Measurements from ENCODE around the gene SPATA24.

The SPATA24 gene

DNA sequence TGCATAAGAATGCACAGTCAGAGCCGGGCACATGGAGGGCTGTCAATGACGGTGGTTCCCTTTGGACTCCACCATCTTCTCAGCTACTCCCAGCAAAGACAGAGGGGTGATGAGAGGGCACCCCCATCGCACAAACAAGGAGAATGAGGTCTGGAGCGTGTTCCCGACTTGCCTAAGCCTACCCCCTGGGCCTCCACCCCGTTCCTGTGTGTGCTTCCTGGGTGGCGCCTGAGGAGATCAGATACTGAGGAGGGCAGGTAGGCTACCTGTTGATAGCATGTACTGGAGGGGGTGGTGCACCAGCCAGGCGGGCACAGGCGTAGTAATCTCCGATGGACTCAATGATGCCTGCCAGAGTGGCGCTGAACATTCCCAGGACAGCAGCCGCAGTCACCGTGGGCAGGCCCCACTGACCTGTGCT lies 24.9 kb downstream of the SPATA24 start:
- 97% methylated on average over 10 to 13 of the region's 13 CpGs for WGBS, 2 experiments (ENCODE audit: insufficient coverage in 2 of 2)
- Histone ChIP-seq H3K4me1 (ENCODE audit: control insufficient read depth, insufficient read depth, low read length, poor library complexity, severe bottlenecking) (peaks cover 4% of the 10 kb centered on the region), H3K36me3 (ENCODE audit: control insufficient read depth, insufficient read depth, low read length) (peaks cover 17% of the 10 kb centered on the region), H3K4me3 (ENCODE audit: extremely low read depth, insufficient read depth, low read length, poor library complexity, severe bottlenecking) (no peak overlapping the region), H3K9me3 (ENCODE audit: control insufficient read depth, low read length) (no peaks in the 10 kb centered on the region), H3K27ac (ENCODE audit: low read depth, low read length, severe bottlenecking) (no peak overlapping the region)

DNA sequence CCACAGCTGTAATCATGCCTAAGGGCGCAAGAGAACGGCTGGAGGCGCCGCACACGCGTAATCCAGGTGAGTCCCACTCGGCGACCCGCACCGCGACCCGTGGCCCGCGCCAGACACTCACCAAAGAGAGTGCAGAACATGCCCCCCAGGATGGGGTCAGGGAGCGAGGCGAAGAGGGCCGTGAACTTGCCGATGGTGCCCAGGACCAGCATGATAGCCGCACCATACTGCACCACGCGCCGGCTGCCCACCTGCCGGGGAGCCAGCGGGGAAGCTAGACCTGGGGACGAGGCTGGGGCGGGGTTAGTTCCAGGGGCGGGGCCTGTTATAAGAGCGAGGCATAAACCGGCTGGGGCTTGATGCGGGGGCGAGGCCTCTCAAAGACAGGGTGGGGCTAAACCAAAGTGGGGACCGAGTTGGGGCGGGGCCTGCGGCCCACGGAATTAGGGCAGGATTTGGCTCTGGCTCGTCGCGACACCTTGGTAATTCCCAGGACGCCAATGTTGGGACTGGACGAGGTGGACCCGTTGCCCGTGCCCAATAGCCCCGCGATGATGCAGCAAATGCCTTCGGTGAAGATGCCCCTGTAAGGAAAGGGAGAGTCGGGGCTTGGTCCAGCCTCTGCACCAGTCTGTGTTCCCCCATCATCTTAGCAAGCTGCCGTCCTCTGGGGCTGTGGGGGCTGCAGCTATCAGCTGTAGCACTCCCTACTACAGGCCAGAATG lies 25.6 kb downstream of the SPATA24 start:
- H3K27ac ChIP-seq (ENCODE audit: low read depth, low read length, severe bottlenecking): no peak overlapping the region
- no peak overlapping the region for H3K4me3 ChIP-seq (ENCODE audit: extremely low read depth, insufficient read depth, low read length, poor library complexity, severe bottlenecking)
- 93 to 94% methylated on average over 34 to 47 of the region's 47 CpGs for WGBS, 2 experiments (ENCODE audit: insufficient coverage in 2 of 2)
- peaks cover 4% of the 10 kb centered on the region for H3K4me1 ChIP-seq (ENCODE audit: control insufficient read depth, insufficient read depth, low read length, poor library complexity, severe bottlenecking)
- H3K36me3 ChIP-seq (ENCODE audit: control insufficient read depth, insufficient read depth, low read length): peaks cover 23% of the 10 kb centered on the region
- no peaks in the 10 kb centered on the region for H3K9me3 ChIP-seq (ENCODE audit: control insufficient read depth, low read length)

DNA sequence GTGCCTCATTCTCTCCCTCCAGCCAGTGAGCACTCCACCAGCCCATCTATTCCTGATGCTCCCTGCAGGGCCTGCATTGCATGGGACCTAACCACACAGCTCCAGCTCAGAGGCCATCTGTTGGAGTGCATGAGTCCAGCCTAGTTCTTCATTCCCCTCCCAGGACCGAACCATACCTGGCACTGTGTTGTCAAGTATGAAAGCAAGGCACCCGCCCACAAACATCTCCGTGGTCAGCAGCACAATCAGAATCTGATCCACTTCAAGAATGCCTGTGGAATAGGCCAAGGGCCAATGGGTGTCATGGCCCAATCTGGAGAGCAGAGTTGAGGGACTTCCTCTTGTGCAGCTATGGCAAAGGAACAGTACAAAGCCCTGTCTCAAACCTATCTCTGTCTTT lies 26.7 kb downstream of the SPATA24 start:
- H3K27ac ChIP-seq (ENCODE audit: low read depth, low read length, severe bottlenecking): no peak overlapping the region
- 97 to 100% methylated on average over 3 of the region's 3 CpGs for WGBS, 2 experiments (ENCODE audit: insufficient coverage in 2 of 2)
- no peaks in the 10 kb centered on the region for H3K9me3 ChIP-seq (ENCODE audit: control insufficient read depth, low read length)
- peaks cover 25% of the 10 kb centered on the region for H3K36me3 ChIP-seq (ENCODE audit: control insufficient read depth, insufficient read depth, low read length)
- H3K4me1 ChIP-seq (ENCODE audit: control insufficient read depth, insufficient read depth, low read length, poor library complexity, severe bottlenecking): no peaks in the 10 kb centered on the region
- no peak overlapping the region for H3K4me3 ChIP-seq (ENCODE audit: extremely low read depth, insufficient read depth, low read length, poor library complexity, severe bottlenecking)

DNA sequence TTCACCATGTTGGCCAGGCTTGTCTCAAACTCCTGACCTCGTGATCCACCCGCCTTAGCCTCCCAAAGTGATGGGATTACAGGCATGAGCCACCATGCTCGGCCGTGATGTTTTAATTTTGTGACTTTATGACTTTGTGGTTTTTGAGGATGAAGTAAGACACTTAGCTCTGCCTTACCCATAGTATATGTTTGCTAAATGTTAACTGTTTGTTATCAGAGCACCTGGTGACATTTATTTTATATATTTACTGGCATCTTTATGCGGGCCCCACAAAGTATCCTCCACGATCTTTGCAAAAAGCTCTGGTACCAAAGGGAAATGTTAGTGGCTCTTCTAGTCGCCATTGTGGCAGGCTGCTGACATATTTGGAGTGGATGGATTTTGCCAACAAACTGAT lies 27.5 kb downstream of the SPATA24 start:
- WGBS, 2 experiments (ENCODE audit: insufficient coverage in 2 of 2): 90 to 97% methylated on average over 2 to 5 of the region's 7 CpGs
- H3K4me1 ChIP-seq (ENCODE audit: control insufficient read depth, insufficient read depth, low read length, poor library complexity, severe bottlenecking): no peaks in the 10 kb centered on the region

DNA sequence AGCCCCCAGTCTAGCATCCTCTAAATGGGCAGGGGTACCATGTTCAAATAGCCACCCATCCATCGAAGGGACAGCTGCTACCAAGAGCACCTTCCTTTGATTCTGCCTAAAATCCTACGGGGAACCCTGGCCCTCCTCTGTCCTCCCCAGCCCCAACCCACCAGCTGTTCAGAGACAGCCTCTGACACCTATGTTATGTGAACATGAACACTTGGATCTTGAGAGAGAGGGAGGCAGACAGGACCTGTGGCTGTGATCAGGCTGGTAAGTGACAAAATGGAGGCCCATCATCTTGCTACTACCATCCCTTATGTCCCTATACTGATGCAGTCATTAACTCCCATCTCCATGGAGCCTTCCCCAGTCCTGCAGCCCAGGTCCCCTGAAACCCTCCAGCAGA lies 29.0 kb downstream of the SPATA24 start:
- Histone ChIP-seq H3K4me1 (ENCODE audit: control insufficient read depth, insufficient read depth, low read length, poor library complexity, severe bottlenecking) (no peaks in the 10 kb centered on the region), H3K9me3 (ENCODE audit: control insufficient read depth, low read length) (no peaks in the 10 kb centered on the region), H3K27ac (ENCODE audit: low read depth, low read length, severe bottlenecking) (no peak overlapping the region), H3K4me3 (ENCODE audit: extremely low read depth, insufficient read depth, low read length, poor library complexity, severe bottlenecking) (no peak overlapping the region), H3K36me3 (ENCODE audit: control insufficient read depth, insufficient read depth, low read length) (peaks cover 46% of the 10 kb centered on the region)
- 88% methylated on average over 2 of the region's 2 CpGs; no CpG with 5 or more reads in 1 of the 2 experiments for WGBS, 2 experiments (ENCODE audit: insufficient coverage in 2 of 2)

More for the DNA sequence above, 27.5 kb downstream of the SPATA24 start:
- no peaks in the 10 kb centered on the region for H3K9me3 ChIP-seq (ENCODE audit: control insufficient read depth, low read length)
- no peak overlapping the region for H3K27ac ChIP-seq (ENCODE audit: low read depth, low read length, severe bottlenecking)
- H3K4me3 ChIP-seq (ENCODE audit: extremely low read depth, insufficient read depth, low read length, poor library complexity, severe bottlenecking): no peak overlapping the region
- peaks cover 34% of the 10 kb centered on the region for H3K36me3 ChIP-seq (ENCODE audit: control insufficient read depth, insufficient read depth, low read length)

DNA sequence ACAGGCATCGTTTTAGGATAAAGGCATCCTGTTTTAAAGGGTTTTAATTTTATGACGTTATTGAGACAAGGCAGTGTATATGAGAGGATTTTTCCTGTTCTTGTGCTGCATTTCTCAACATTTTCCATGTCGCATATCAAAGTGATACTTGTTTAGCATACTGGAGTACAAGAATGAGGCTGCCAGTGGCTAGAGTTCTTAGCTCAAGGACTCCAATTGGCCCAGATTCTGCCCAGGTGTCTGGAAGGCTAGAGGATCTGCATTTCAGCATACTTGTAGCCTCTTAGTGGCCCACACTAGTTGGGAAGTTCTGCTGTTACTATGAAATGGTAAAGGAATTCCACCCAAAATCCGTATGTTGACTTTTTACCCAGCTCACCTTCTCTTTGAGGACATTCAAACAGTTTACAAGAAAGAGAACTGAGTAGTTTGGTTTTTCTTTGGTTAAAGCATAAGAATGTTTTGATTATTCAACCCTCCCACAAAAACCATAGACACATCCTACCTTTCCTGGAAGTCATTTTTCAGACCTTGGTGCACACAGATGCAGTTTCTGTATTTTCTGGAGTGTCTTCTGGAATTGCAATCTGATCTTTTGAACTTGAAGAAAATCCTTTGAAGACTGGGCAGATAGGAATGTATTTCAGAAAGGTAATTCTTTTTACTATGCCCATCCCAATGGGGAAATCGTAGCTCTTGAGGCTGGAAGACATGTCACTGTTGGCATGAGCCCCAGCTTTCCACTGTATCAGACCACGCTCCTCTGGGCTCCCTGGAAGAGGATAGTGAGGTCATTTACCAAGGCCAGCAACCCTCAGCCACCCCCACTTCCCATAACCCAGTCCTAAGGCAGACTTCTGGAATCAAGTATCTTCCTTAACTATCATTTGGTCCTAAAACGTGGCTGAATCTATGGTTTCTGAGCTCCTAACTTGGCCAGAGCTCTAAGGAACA lies 32.1 kb downstream of the SPATA24 start:
- Histone ChIP-seq H3K36me3 (ENCODE audit: control insufficient read depth, insufficient read depth, low read length) (peaks cover 70% of the 10 kb centered on the region), H3K9me3 (ENCODE audit: control insufficient read depth, low read length) (no peaks in the 10 kb centered on the region), H3K4me3 (ENCODE audit: extremely low read depth, insufficient read depth, low read length, poor library complexity, severe bottlenecking) (no peak overlapping the region), H3K4me1 (ENCODE audit: control insufficient read depth, insufficient read depth, low read length, poor library complexity, severe bottlenecking) (no peaks in the 10 kb centered on the region), H3K27ac (ENCODE audit: low read depth, low read length, severe bottlenecking) (no peak overlapping the region)
- WGBS, 2 experiments (ENCODE audit: insufficient coverage in 2 of 2): 86 to 98% methylated on average over 3 to 4 of the region's 7 CpGs

DNA sequence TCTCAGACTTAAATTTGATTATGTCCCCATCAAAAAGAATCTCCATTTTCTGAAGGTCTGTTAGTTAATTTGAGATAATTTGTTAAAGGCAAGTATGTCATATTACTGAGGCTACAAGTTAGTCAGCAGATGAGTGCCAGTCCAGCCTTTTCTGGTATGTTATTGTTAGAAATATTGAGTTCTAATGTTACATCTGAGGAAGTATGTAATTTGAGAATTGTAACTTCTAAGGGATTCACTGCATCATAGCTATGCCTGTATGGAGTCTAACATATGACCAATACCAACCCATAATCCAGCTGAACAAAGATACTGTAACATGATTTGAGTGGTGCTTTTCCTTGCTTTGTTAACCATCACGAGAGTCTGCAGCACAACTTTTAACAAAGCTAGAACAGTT lies 34.7 kb downstream of the SPATA24 start:
- Histone ChIP-seq H3K36me3 (ENCODE audit: control insufficient read depth, insufficient read depth, low read length) (peaks cover 79% of the 10 kb centered on the region), H3K9me3 (ENCODE audit: control insufficient read depth, low read length) (no peaks in the 10 kb centered on the region), H3K4me1 (ENCODE audit: control insufficient read depth, insufficient read depth, low read length, poor library complexity, severe bottlenecking) (no peaks in the 10 kb centered on the region), H3K4me3 (ENCODE audit: extremely low read depth, insufficient read depth, low read length, poor library complexity, severe bottlenecking) (no peak overlapping the region), H3K27ac (ENCODE audit: low read depth, low read length, severe bottlenecking) (no peak overlapping the region)
- no CpG with 5 or more reads among the region's 1 CpG for WGBS, 2 experiments (ENCODE audit: insufficient coverage in 2 of 2)

DNA sequence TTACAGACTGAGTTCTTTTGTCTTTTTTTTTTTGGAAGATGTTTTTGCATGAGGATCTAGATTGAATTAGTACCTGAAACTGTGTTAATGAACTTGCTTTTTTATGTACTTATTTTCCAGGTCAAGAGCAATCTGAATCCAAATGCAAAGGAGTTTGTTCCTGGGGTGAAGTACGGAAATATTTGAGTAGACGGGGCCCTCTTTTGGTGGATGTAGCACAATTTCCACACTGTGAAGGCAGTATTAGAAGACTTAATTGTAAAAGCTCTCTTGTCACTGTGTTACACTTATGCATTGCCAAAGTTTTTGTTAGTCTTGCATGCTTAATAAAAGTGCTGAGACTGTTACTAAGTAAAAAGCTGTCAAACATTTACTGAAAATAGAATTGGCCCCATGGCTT lies 35.3 kb downstream of the SPATA24 start:
- Histone ChIP-seq H3K36me3 (ENCODE audit: control insufficient read depth, insufficient read depth, low read length) (peaks cover 82% of the 10 kb centered on the region), H3K4me1 (ENCODE audit: control insufficient read depth, insufficient read depth, low read length, poor library complexity, severe bottlenecking) (no peaks in the 10 kb centered on the region), H3K27ac (ENCODE audit: low read depth, low read length, severe bottlenecking) (no peak overlapping the region), H3K4me3 (ENCODE audit: extremely low read depth, insufficient read depth, low read length, poor library complexity, severe bottlenecking) (no peak overlapping the region), H3K9me3 (ENCODE audit: control insufficient read depth, low read length) (no peaks in the 10 kb centered on the region)
- WGBS, 2 experiments (ENCODE audit: insufficient coverage in 2 of 2): 70 to 80% methylated on average over 1 to 2 of the region's 2 CpGs

DNA sequence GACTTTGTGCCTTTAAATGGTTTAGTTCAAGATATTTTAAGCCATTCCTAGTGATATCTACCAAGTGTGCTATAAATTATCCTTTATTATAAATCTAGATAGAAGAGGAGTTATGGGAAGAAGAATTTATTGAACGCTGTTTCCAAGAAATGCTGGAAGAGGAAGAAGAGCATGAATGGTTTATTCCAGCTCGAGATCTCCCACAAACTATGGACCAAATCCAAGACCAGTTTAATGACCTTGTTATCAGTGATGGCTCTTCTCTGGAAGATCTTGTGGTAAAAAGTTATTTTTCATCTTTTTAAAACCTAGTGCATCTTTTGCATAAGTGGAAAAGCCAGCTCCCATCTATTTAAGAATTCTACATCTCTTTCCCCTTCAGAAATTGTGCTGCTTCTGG lies 39.4 kb downstream of the SPATA24 start:
- no peak overlapping the region for H3K4me3 ChIP-seq (ENCODE audit: extremely low read depth, insufficient read depth, low read length, poor library complexity, severe bottlenecking)

DNA sequence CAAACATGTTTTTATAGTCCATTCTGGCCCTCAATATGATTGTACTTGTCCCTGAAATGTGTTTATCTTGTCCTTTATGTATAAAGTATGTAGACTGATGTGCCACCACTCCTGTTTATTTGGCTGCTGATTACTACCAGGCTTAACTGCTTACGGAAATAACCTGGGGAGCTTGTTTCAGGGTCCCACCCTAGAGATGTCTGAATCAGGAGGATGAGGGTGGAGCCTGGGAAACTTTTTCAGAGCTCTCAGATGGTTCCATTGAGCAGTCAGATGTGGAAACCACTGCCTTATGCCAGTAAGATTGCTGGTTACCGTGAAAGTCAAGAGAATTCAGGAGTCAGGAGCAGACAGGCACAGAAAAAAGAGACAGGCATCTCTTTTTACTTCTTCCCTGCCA lies 40.0 kb downstream of the SPATA24 start:
- no peak overlapping the region for H3K27ac ChIP-seq (ENCODE audit: low read depth, low read length, severe bottlenecking)
- H3K4me1 ChIP-seq (ENCODE audit: control insufficient read depth, insufficient read depth, low read length, poor library complexity, severe bottlenecking): no peaks in the 10 kb centered on the region
- no peaks in the 10 kb centered on the region for H3K9me3 ChIP-seq (ENCODE audit: control insufficient read depth, low read length)
- H3K36me3 ChIP-seq (ENCODE audit: control insufficient read depth, insufficient read depth, low read length): peaks cover 75% of the 10 kb centered on the region
- H3K4me3 ChIP-seq (ENCODE audit: extremely low read depth, insufficient read depth, low read length, poor library complexity, severe bottlenecking): no peak overlapping the region
- 100% methylated on average over 1 of the region's 2 CpGs for WGBS, 2 experiments (ENCODE audit: insufficient coverage in 2 of 2)

More for the DNA sequence above, 39.4 kb downstream of the SPATA24 start:
- H3K9me3 ChIP-seq (ENCODE audit: control insufficient read depth, low read length): no peaks in the 10 kb centered on the region
- WGBS, 2 experiments (ENCODE audit: insufficient coverage in 2 of 2): 100% methylated on average over 1 of the region's 2 CpGs; no CpG with 5 or more reads in 1 of the 2 experiments
- H3K27ac ChIP-seq (ENCODE audit: low read depth, low read length, severe bottlenecking): no peak overlapping the region
- H3K4me1 ChIP-seq (ENCODE audit: control insufficient read depth, insufficient read depth, low read length, poor library complexity, severe bottlenecking): no peaks in the 10 kb centered on the region
- H3K36me3 ChIP-seq (ENCODE audit: control insufficient read depth, insufficient read depth, low read length): peaks cover 76% of the 10 kb centered on the region

Measured in mesodermal cell (in vitro differentiated cells).